Measurements from ENCODE around the gene CHD2.

Gene CHD2

GRCh38 chr15:92880796-92881195, 19.3 kb upstream of the CHD2 start:
- H3K27ac Mint-ChIP-seq = peak overlapping the region; percentile 99 to 100 (median 99)
- no peak for TF ChIP-seq CTCF (IDR thresholded peaks at IDR 0.05; ENCODE audit: unreplicated experiment in 3 of 3)
- peaks cover 24% of the 10 kb centered on the region for H3K36me3 Mint-ChIP-seq (ENCODE audit: low read depth)
- no peaks in the 10 kb centered on the region for H3K27me3 Mint-ChIP-seq (ENCODE audit: low read depth)
- H3K4me3 Mint-ChIP-seq = peak overlapping the region; percentile 9 to 89 (median 89)
- no peaks in the 10 kb centered on the region for H3K9me3 Mint-ChIP-seq
- peaks cover 42% of the 10 kb centered on the region for H3K4me1 Mint-ChIP-seq

- Mint-ChIP-seq H3K4me3 (peak overlapping the region; percentile 83 to 89 (median 89)), H3K4me1 (peaks cover 46% of the 10 kb centered on the region), H3K36me3 (ENCODE audit: low read depth) (peaks cover 28% of the 10 kb centered on the region), H3K27ac (peak overlapping the region; percentile 99 to 100 (median 99)), H3K27me3 (ENCODE audit: low read depth) (no peaks in the 10 kb centered on the region), H3K9me3 (no peaks in the 10 kb centered on the region)
- no peak for TF ChIP-seq CTCF (IDR thresholded peaks at IDR 0.05; ENCODE audit: unreplicated experiment in 3 of 3)
Measured at GRCh38 chr15:92881211-92881754, 18.8 kb upstream of the CHD2 start.

GRCh38 chr15:92881802-92882696, 18.1 kb upstream of the CHD2 start:
- no peak for TF ChIP-seq CTCF (IDR thresholded peaks at IDR 0.05; ENCODE audit: unreplicated experiment in 3 of 3)
- Mint-ChIP-seq H3K4me3 (peak overlapping the region; percentile 83 to 89 (median 89)), H3K4me1 (peaks cover 53% of the 10 kb centered on the region), H3K27me3 (ENCODE audit: low read depth) (no peaks in the 10 kb centered on the region), H3K36me3 (ENCODE audit: low read depth) (peaks cover 35% of the 10 kb centered on the region), H3K27ac (peak overlapping the region; percentile 99 to 100 (median 99)), H3K9me3 (no peaks in the 10 kb centered on the region)

- Mint-ChIP-seq H3K9me3 (no peaks in the 10 kb centered on the region), H3K4me3 (peak overlapping the region; percentile 89 to 92 (median 89)), H3K27me3 (ENCODE audit: low read depth) (no peaks in the 10 kb centered on the region), H3K4me1 (peaks cover 52% of the 10 kb centered on the region), H3K27ac (peak overlapping the region; percentile 99 to 100 (median 99)), H3K36me3 (ENCODE audit: low read depth) (peaks cover 40% of the 10 kb centered on the region)
- TF ChIP-seq CTCF (IDR thresholded peaks at IDR 0.05; ENCODE audit: unreplicated experiment in 3 of 3) = no peak
Measured at GRCh38 chr15:92882697-92883162, 17.4 kb upstream of the CHD2 start.

- no peak for TF ChIP-seq CTCF (IDR thresholded peaks at IDR 0.05; ENCODE audit: unreplicated experiment in 3 of 3)
- H3K27ac Mint-ChIP-seq = peak overlapping the region; percentile 95 to 100 (median 99)
- H3K27me3 Mint-ChIP-seq (ENCODE audit: low read depth) = no peaks in the 10 kb centered on the region
- H3K36me3 Mint-ChIP-seq (ENCODE audit: low read depth) = peaks cover 46% of the 10 kb centered on the region
- H3K4me3 Mint-ChIP-seq = peak overlapping the region; percentile 92 to 99 (median 98)
- H3K4me1 Mint-ChIP-seq = peaks cover 53% of the 10 kb centered on the region
- no peaks in the 10 kb centered on the region for H3K9me3 Mint-ChIP-seq
Measured at GRCh38 chr15:92883163-92883875, 16.8 kb upstream of the CHD2 start.
